Measurements from ENCODE around the gene PID1.

DNA sequence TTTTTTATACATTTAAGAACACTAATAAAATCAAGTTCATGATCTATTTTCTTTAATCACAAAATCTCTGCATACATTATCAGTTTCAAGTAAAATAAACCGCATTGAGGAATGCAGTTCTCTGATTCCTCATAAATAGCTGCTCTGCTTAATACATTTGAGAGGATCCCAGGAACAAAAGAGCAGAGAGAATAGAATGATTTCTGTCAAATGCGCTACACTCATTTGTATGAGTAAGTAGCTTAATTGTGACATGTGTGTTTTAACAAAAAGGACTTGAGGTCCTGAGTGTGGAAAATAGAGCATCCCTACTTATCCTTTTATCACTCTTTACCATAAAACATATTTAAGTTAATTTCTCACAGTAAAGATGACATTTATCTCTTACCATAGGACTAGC is 134.0 kb downstream of the PID1 start:
- TF ChIP-seq, protein P1, sequence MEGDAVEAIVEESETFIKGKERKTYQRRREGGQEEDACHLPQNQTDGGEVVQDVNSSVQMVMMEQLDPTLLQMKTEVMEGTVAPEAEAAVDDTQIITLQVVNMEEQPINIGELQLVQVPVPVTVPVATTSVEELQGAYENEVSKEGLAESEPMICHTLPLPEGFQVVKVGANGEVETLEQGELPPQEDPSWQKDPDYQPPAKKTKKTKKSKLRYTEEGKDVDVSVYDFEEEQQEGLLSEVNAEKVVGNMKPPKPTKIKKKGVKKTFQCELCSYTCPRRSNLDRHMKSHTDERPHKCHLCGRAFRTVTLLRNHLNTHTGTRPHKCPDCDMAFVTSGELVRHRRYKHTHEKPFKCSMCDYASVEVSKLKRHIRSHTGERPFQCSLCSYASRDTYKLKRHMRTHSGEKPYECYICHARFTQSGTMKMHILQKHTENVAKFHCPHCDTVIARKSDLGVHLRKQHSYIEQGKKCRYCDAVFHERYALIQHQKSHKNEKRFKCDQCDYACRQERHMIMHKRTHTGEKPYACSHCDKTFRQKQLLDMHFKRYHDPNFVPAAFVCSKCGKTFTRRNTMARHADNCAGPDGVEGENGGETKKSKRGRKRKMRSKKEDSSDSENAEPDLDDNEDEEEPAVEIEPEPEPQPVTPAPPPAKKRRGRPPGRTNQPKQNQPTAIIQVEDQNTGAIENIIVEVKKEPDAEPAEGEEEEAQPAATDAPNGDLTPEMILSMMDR (IDR thresholded peaks at IDR 0.05; ENCODE audit: low read depth, low read length, missing input control), result no peak
- TF ChIP-seq, protein P2, sequence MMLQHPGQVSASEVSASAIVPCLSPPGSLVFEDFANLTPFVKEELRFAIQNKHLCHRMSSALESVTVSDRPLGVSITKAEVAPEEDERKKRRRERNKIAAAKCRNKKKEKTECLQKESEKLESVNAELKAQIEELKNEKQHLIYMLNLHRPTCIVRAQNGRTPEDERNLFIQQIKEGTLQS (IDR thresholded peaks at IDR 0.05), result no peak
- no peak for TF ChIP-seq FOXA1 (IDR thresholded peaks at IDR 0.05)
- TF ChIP-seq, protein P3, sequence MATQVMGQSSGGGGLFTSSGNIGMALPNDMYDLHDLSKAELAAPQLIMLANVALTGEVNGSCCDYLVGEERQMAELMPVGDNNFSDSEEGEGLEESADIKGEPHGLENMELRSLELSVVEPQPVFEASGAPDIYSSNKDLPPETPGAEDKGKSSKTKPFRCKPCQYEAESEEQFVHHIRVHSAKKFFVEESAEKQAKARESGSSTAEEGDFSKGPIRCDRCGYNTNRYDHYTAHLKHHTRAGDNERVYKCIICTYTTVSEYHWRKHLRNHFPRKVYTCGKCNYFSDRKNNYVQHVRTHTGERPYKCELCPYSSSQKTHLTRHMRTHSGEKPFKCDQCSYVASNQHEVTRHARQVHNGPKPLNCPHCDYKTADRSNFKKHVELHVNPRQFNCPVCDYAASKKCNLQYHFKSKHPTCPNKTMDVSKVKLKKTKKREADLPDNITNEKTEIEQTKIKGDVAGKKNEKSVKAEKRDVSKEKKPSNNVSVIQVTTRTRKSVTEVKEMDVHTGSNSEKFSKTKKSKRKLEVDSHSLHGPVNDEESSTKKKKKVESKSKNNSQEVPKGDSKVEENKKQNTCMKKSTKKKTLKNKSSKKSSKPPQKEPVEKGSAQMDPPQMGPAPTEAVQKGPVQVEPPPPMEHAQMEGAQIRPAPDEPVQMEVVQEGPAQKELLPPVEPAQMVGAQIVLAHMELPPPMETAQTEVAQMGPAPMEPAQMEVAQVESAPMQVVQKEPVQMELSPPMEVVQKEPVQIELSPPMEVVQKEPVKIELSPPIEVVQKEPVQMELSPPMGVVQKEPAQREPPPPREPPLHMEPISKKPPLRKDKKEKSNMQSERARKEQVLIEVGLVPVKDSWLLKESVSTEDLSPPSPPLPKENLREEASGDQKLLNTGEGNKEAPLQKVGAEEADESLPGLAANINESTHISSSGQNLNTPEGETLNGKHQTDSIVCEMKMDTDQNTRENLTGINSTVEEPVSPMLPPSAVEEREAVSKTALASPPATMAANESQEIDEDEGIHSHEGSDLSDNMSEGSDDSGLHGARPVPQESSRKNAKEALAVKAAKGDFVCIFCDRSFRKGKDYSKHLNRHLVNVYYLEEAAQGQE (IDR thresholded peaks at IDR 0.05), result no peak
- TF ChIP-seq NR2F2 (IDR thresholded peaks at IDR 0.05), result no peak
- no peak for TF ChIP-seq TAF1 (conservative IDR thresholded peaks at IDR 0.05)
- no peak for TF ChIP-seq JUND (IDR thresholded peaks at IDR 0.05)
- no peak for TF ChIP-seq RAD21 (IDR thresholded peaks at IDR 0.05)
